GM12878 (cell line): ENCODE data around the gene METTL21A. TPM values are rescaled to one million over a fixed set of nuclear protein-coding genes. Genes with fewer than 3 reads are reported as not detected.
"Not testable (repeated sequence)": the region's sequence is repeated elsewhere in the genome, so short reads cannot be mapped to it uniquely, and the experiment has no call there.

Source experiments
- ATAC-seq: fragments of 200-7000 bp; cut with Tn5 transposase; 3 replicates; pipeline ENCODE4 v1.9.1; 2020; ENCODE audit warnings: mild to moderate bottlenecking, moderate library complexity
- BruUV-seq: library from RNA; stranded (reverse); fragments of 400-500 nt; replicated peaks from 2 replicates; lab custom pipeline; 2021; lab: Mats Ljungman, UMichigan
- CTCF ChIA-PET: fragments of 300-600 bp; sonication (Branson Sonifier 250); formaldehyde crosslinking; extraction: SDS; loops from one replicate; lab custom pipeline; 2021; ENCODE audit warnings: inconsistent platforms; lab: Yijun Ruan, JAX
- POLR2A ChIA-PET: fragments of 350-600 bp; formaldehyde crosslinking; extraction: SDS; loops from one replicate; lab custom pipeline; 2021; ENCODE audit warnings: inconsistent platforms; lab: Charles Lee
- RAD21 ChIA-PET: fragments of 300-600 bp; sonication (Branson Sonifier 250); formaldehyde crosslinking; loops from one replicate; lab custom pipeline; 2023; ENCODE audit warnings: antibody characterized with exemption; ENCODE audit not compliant: unreplicated experiment; lab: Charles Lee
- SMC1A ChIA-PET: fragments of 300-600 bp; sonication (Branson Sonifier 250); formaldehyde crosslinking; loops from one replicate; lab custom pipeline; 2023; ENCODE audit not compliant: unreplicated experiment, uncharacterized antibody; lab: Charles Lee
- DNase-seq: peaks from one replicate; pipeline ENCODE4 v3.0.0-alpha.2; 2011; ENCODE audit warnings: low read depth, low spot score
- FAIRE-seq: peaks from 3 replicates; lab custom pipeline; 2011; peaks lifted over from hg19 to GRCh38; lab: Jason Lieb, UNC
- H2AFZ ChIP-seq: 2 replicates; pipeline ENCODE4 v1.6.0; 2011; ENCODE audit warnings: low read depth, low read length, control low read depth; ENCODE audit not compliant: control insufficient read depth
- H3K27ac ChIP-seq: 2 replicates; pipeline ENCODE4 v1.5.1; 2011; ENCODE audit warnings: control low read depth; ENCODE audit not compliant: control insufficient read depth, insufficient read depth
- H3K27me3 ChIP-seq, 2 experiments: replicated peaks in 1 of 2; 2 replicates each; pipeline versions ENCODE4 v1.6.0 to v1.6.1; 2011; ENCODE audit warnings: low read length in 1 of 2; ENCODE audit not compliant: control insufficient read depth in 2 of 2, insufficient read depth in 2 of 2
- H3K36me3 ChIP-seq, 2 experiments: 2 replicates each; pipeline ENCODE4 v1.5.1; 2011; ENCODE audit warnings: low read length in 1 of 2; ENCODE audit not compliant: control insufficient read depth in 2 of 2, insufficient read depth in 2 of 2
- H3K4me1 ChIP-seq: 2 replicates; pipeline ENCODE4 v1.6.1; 2011; ENCODE audit warnings: mild to moderate bottlenecking, low read length, moderate library complexity, mixed read lengths; ENCODE audit not compliant: control insufficient read depth, insufficient read depth
- H3K4me2 ChIP-seq: 2 replicates; pipeline ENCODE4 v1.6.0; 2011; ENCODE audit warnings: control low read depth; ENCODE audit not compliant: control insufficient read depth, insufficient read depth
- H3K4me3 ChIP-seq: fragments of 200-600 bp; sonication (generic); 2 replicates; pipeline ENCODE4 v1.5.1; 2016
- H3K79me2 ChIP-seq: 2 replicates; pipeline ENCODE4 v1.6.0; 2011; ENCODE audit warnings: low read length; ENCODE audit not compliant: control insufficient read depth, insufficient read depth
- H3K9ac ChIP-seq: 2 replicates; pipeline ENCODE4 v1.8.0; 2011; ENCODE audit warnings: low read length, control low read depth, mixed read lengths; ENCODE audit not compliant: control insufficient read depth, insufficient read depth
- H3K9me3 ChIP-seq: replicated peaks from 3 replicates; pipeline ENCODE4 v1.5.1; 2011; ENCODE audit warnings: mild to moderate bottlenecking, low read length; ENCODE audit not compliant: control insufficient read depth, insufficient read depth
- H4K20me1 ChIP-seq: 2 replicates; pipeline ENCODE4 v1.6.0; 2011; ENCODE audit not compliant: control insufficient read depth, insufficient read depth
- BCL11A ChIP-seq: IDR thresholded peaks from 2 replicates; pipeline ENCODE4 v1.6.1; 2011; ENCODE audit warnings: low read depth, low read length
- BMI1 ChIP-seq: fragments of 450-650 bp; IDR thresholded peaks from 2 replicates; pipeline ENCODE4 v1.6.1; 2016; ENCODE audit warnings: mild to moderate bottlenecking, moderate library complexity, borderline replicate concordance
- CBFB ChIP-seq: IDR thresholded peaks from 2 replicates; pipeline ENCODE4 v1.6.1; 2016; ENCODE audit warnings: antibody characterized with exemption, low read depth
- EED ChIP-seq: sonication (generic); IDR thresholded peaks from 2 replicates; pipeline ENCODE4 v1.6.1; 2016; ENCODE audit warnings: antibody characterized with exemption, low read depth
- JUNB ChIP-seq: IDR thresholded peaks from 2 replicates; pipeline ENCODE4 v1.6.1; 2016; ENCODE audit warnings: antibody characterized with exemption, mild to moderate bottlenecking
- POLR2AphosphoS2 ChIP-seq: IDR thresholded peaks from 2 replicates; pipeline ENCODE4 v1.6.1; 2011; ENCODE audit warnings: low read depth, mild to moderate bottlenecking, low read length, improper control_type of control experiment, moderate library complexity
- RBBP5 ChIP-seq: fragments of 200-600 bp; sonication (generic); conservative IDR thresholded peaks from 2 replicates; pipeline ENCODE4 v1.6.1; 2016
- SMC3 ChIP-seq: IDR thresholded peaks from 2 replicates; pipeline ENCODE4 v1.6.1; 2011; ENCODE audit warnings: low read length, improper control_type of control experiment, borderline replicate concordance
- TAF1 ChIP-seq: IDR thresholded peaks from 2 replicates; pipeline ENCODE4 v1.6.1; 2011; ENCODE audit warnings: mild to moderate bottlenecking, low read depth, low read length, borderline replicate concordance
- TCF3 ChIP-seq: IDR thresholded peaks from 2 replicates; pipeline ENCODE4 v1.6.1; 2012; ENCODE audit warnings: low read depth, mild to moderate bottlenecking, low read length, borderline replicate concordance; ENCODE audit not compliant: insufficient read depth
- WGBS: methylation state at CpG from one replicate; pipeline ENCODE4 v1.1.6; 2016; ENCODE audit warnings: low lambda C conversion rate; ENCODE audit not compliant: insufficient replicate concordance, insufficient coverage; ENCODE audit errors: missing lambda C conversion rate; 5-methylcytosine and 5-hydroxymethylcytosine counted together
- in situ Hi-C: fragments of 300-500 bp; cut with MboI; formaldehyde crosslinking; loops from 9 replicates; pipeline ENCODE4 v1.14.3; 2018; ENCODE audit warnings: mixed read lengths
- intact Hi-C: fragments of 100-400 bp; cut with micrococcal nuclease; formaldehyde crosslinking; loops from one replicate; pipeline ENCODE4 v1.14.2; 2022; ENCODE audit not compliant: unreplicated experiment
- polyA plus RNA-seq, 11 experiments: library from polyadenylated mRNA; depleted of rRNA in 4 of 11; unstranded in 6 of 11; stranded (reverse) in 5 of 11; fragments of >200 nt; fragmentation: Nextera tagmentation in 4 of 11; fragmentation: Illumina TruSeq in 1 of 11; extraction: Ambion mirVana in 4 of 11; extraction: Trizol in 1 of 11; gene quantifications; 1 replicate in 1 of 11; 2 replicates in 10 of 11; pipeline versions ENCODE4 v1.2.1 to v1.2.3, GENCODE V29; 2011 to 2016; ENCODE audit warnings: inconsistent platforms in 2 of 11, missing spikeins in 2 of 11, low read depth in 1 of 11
- total RNA-seq, 4 experiments: library from RNA; depleted of rRNA in 3 of 4; stranded (reverse); fragments of >200 nt in 3 of 4; fragmentation: Illumina TruSeq in 1 of 4; extraction: Trizol in 1 of 4; gene quantifications; 2 replicates each; pipeline versions ENCODE4 v1.2.1 to v1.2.3, GENCODE V29; 2013 to 2021
- TF ChIP-seq, protein P1 (sequence below): IDR thresholded peaks from 2 replicates; pipeline ENCODE4 v1.6.1; 2011; ENCODE audit warnings: mild to moderate bottlenecking, low read depth, low read length, moderate library complexity; ENCODE audit not compliant: insufficient replicate concordance

Gene METTL21A
- total and polyA plus RNA-seq, 10 of the 15 experiments (the other 5 are each of a cell fraction or from before 2014, with no cell fraction given), result 6.8 to 41.7 (median 27.8) TPM

DNA sequence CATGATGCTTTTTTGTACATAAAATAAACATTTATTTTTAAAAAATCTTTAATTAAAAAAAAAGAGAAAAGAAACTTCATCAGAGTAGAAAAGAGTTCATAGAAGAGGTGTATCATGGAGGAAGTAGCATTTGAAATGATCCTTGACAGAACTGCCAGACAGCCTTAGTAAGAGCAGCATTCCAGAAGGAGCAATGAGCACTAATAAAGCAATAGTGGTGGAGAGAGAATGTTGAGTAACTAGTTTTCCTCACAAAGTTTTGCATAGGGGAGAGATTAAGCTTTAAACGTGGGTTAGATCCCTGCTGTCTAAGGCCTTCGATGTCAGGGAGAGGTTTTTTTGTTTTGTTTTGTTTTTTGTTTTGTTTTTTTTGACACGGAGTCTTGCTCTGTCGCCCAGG lies 29.8 kb upstream of the METTL21A start:
- no peaks in the 10 kb centered on the region for H3K79me2 ChIP-seq
- no TSS peak for BruUV-seq
- FAIRE-seq, result no peak
- no peak overlapping the region for H2AFZ ChIP-seq
- H3K9ac ChIP-seq, result no peak overlapping the region
- no peaks in the 10 kb centered on the region for H3K4me1 ChIP-seq
- POLR2A ChIA-PET, result interaction anchor here (0.8 kb wide), 1 partner anchor 25 kb away, joined by 3 read pairs; no protein-coding TSS in a partner anchor
- H4K20me1 ChIP-seq, result no peaks in the 10 kb centered on the region
- CTCF ChIA-PET, result no interaction called here
- H3K27ac ChIP-seq, result no peak overlapping the region
- no peak overlapping the region for H3K4me2 ChIP-seq
- ATAC-seq, result no peak
- no peaks in the 10 kb centered on the region for H3K9me3 ChIP-seq
- WGBS, result 46% methylated on average over 4 of the region's 4 CpGs
- RAD21 ChIA-PET, result no interaction called here
- in situ Hi-C loops (no loop called here), intact Hi-C loops (no loop called here)
- no peak for DNase-seq
- no peak overlapping the region for H3K4me3 ChIP-seq
- H3K36me3 ChIP-seq, result no peaks in the 10 kb centered on the region
- TF ChIP-seq SMC3 (no peak), EED (no peak), TAF1 (no peak), POLR2AphosphoS2 (no peak), JUNB (no peak), BMI1 (no peak), BCL11A (no peak), CBFB (no peak), RBBP5 (no peak), TCF3 (no peak)
- TF ChIP-seq, protein P1, sequence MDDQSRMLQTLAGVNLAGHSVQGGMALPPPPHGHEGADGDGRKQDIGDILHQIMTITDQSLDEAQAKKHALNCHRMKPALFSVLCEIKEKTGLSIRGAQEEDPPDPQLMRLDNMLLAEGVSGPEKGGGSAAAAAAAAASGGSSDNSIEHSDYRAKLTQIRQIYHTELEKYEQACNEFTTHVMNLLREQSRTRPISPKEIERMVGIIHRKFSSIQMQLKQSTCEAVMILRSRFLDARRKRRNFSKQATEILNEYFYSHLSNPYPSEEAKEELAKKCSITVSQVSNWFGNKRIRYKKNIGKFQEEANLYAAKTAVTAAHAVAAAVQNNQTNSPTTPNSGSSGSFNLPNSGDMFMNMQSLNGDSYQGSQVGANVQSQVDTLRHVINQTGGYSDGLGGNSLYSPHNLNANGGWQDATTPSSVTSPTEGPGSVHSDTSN, result no peak
- SMC1A ChIA-PET, result no interaction called here
- H3K27me3 ChIP-seq, result no peaks in the 10 kb centered on the region

DNA sequence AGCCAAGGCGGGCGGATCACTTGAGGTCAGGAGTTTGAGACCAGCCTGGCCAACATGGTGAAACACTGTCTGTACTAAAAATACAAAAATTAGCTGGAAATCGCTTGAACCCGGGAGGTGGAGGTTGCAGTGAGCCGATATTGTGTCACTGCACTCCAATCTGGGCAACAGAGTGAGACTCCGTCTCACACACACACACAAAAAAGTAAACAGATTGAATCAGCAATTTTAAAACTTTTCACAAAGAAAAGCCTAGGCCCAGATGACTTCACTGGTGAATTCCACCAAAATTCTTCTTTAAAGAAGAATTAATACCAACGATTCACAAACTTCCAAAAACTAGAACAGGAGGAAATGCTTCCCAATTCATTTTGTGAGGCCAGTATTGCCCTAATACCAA lies 21.4 kb upstream of the METTL21A start:
- BruUV-seq, H3K9ac ChIP-seq, H3K27ac ChIP-seq, FAIRE-seq, H3K27me3 ChIP-seq, H2AFZ ChIP-seq, ATAC-seq, intact Hi-C loops, H3K36me3 ChIP-seq, H3K4me1 ChIP-seq, H3K4me2 ChIP-seq, H3K9me3 ChIP-seq, H4K20me1 ChIP-seq, CTCF ChIA-PET, H3K4me3 ChIP-seq, H3K79me2 ChIP-seq, POLR2A ChIA-PET, DNase-seq, in situ Hi-C loops, RAD21 ChIA-PET: not testable (repeated sequence)
- 71% methylated on average over 7 of the region's 7 CpGs for WGBS
- SMC1A ChIA-PET, result interaction anchor here (1.5 kb wide), 1 partner anchor 99 kb away, joined by 3 read pairs; no protein-coding TSS in a partner anchor
